Epithelial cell of esophagus (primary cell): ENCODE results near the gene TP53I3.
"Not testable (repeated sequence)": the region's sequence is repeated elsewhere in the genome, so short reads cannot be mapped to it uniquely, and the experiment has no call there.

Experiments used
- DNase-seq: peaks from one replicate; pipeline ENCODE4 v3.0.0; 2010; ENCODE audit warnings: low read depth
- H3K4me3 ChIP-seq: 2 replicates; pipeline ENCODE4 v1.5.1; 2011; ENCODE audit warnings: mild to moderate bottlenecking, low read length, control low read depth
- CTCF ChIP-seq: IDR thresholded peaks from 2 replicates; pipeline ENCODE4 v1.5.1; 2011; ENCODE audit warnings: low read depth, mild to moderate bottlenecking, low read length, control low read depth, inconsistent platforms; ENCODE audit not compliant: insufficient read depth; ENCODE audit errors: missing control alignments

Gene TP53I3

GRCh38 chr2:24121469-24121868 lies 36.8 kb upstream of the TP53I3 start:
- TF ChIP-seq CTCF: no peak
- no peak overlapping the region for H3K4me3 ChIP-seq
- DNase-seq: no peak

DNA sequence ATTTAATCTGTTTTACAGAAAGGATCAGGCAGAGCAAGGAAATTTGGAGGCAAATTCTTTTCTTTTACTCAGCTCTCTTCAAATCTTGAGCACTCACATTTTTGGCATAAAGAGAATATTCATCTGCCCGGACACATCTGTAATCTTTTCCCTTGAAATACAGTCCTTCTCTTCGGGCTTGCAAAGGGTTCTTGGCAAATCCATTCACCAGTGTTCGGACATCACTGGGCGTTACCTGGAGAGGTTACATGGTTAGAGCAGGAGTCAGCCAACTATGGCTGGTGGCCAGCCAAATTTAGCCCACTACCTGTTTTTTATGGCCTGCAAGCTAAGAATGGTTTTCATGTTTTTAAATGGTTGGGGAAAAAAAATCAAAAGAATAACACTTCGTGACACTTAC lies 36.4 kb upstream of the TP53I3 start:
- DNase-seq: no peak
- H3K4me3 ChIP-seq: no peak overlapping the region
- TF ChIP-seq CTCF: no peak

DNA sequence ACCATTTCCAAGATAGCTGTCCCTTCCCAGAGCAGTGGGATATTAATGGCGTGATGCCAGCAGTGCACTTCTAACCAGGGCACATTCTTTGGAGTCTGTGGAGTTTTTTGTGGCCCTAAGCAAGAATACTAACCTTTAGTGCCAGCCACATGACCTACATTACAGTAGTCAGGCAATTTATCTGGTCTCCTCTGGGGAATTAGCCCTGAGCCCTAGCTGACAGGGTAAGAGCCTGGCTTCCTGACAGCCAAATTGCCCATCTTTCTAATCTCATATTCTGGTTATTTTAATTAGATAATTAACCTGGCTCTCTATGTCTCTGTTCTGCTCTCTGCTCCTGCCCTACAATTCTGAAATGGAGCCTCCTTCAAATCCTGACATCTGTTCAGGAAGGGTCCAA lies 33.3 kb upstream of the TP53I3 start:
- no peak for DNase-seq
- H3K4me3 ChIP-seq: no peak overlapping the region
- no peak for TF ChIP-seq CTCF

- H3K4me3 ChIP-seq: no peak overlapping the region
- no peak for TF ChIP-seq CTCF
- DNase-seq: peak; percentile 30
Observed at GRCh38 chr2:24115057-24115456, 30.4 kb upstream of the TP53I3 start.

- H3K4me3 ChIP-seq: no peak overlapping the region
- no peak for TF ChIP-seq CTCF
- peak; percentile 82 for DNase-seq
Observed at GRCh38 chr2:24111407-24111901, 26.8 kb upstream of the TP53I3 start.

- TF ChIP-seq CTCF: no peak
- peak; percentile 15 for DNase-seq
- H3K4me3 ChIP-seq: no peak overlapping the region
Observed at GRCh38 chr2:24110660-24111303, 26.1 kb upstream of the TP53I3 start.

GRCh38 chr2:24109431-24109830 lies 24.8 kb upstream of the TP53I3 start:
- not testable (repeated sequence) for DNase-seq, H3K4me3 ChIP-seq
